ENCODE results near the gene PRKD1. TPM values are rescaled to one million over a fixed set of nuclear protein-coding genes. Genes with fewer than 3 reads are reported as not detected.

PRKD1 gene
- total RNA-seq, 4 donors from 2014 or later = 3.5 to 6.4 (median 4.4) TPM

DNA sequence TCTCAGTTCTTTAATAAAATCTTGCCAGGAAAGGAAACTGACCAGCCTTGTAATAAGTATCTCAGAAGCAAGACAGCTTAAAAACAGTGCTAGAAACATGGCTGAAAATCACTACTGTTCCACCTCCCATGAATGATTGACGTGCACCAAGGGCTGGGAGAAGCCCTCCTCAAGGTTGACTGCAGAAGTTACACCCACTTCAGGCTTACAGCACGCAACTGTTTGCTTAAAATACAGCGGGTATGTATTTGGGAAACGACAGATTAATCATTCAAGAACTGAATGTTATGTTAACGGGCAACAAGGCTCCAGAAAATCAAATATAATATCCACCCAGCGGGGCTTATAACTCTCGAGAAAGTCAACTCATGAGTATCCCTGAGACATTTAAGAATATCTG, 22.1 kb downstream of the PRKD1 start:
- 43 to 57% methylated on average over 3 to 7 of the region's 7 CpGs for WGBS, 2 donors (ENCODE audit: low coverage in 1 of 2)
- Histone ChIP-seq H3K9me3 (no peaks in the 10 kb centered on the region), H3K27ac (no peak overlapping the region), H3K27me3 (no peaks in the 10 kb centered on the region), H3K4me1 (peaks cover 3 to 18% (median 13%) of the 10 kb centered on the region in 4 donors), H3K4me3 (no peak overlapping the region), H3K36me3 (no peaks in the 10 kb centered on the region)
- in situ Hi-C loops (cut with MboI; ENCODE audit: low pct_ligation_motif_present in 1 of 4, low pct_unique_long_range_greater_than_20kb in 1 of 4, low sequenced_read_pairs in 3 of 4) = no loop called here
- no peak for DNase-seq
- TF ChIP-seq, protein P1, sequence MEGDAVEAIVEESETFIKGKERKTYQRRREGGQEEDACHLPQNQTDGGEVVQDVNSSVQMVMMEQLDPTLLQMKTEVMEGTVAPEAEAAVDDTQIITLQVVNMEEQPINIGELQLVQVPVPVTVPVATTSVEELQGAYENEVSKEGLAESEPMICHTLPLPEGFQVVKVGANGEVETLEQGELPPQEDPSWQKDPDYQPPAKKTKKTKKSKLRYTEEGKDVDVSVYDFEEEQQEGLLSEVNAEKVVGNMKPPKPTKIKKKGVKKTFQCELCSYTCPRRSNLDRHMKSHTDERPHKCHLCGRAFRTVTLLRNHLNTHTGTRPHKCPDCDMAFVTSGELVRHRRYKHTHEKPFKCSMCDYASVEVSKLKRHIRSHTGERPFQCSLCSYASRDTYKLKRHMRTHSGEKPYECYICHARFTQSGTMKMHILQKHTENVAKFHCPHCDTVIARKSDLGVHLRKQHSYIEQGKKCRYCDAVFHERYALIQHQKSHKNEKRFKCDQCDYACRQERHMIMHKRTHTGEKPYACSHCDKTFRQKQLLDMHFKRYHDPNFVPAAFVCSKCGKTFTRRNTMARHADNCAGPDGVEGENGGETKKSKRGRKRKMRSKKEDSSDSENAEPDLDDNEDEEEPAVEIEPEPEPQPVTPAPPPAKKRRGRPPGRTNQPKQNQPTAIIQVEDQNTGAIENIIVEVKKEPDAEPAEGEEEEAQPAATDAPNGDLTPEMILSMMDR (IDR thresholded peaks at IDR 0.05) = no peak
- no peak for TF ChIP-seq POLR2A (IDR thresholded peaks at IDR 0.05)
- no peak for TF ChIP-seq EP300 (IDR thresholded peaks at IDR 0.05; ENCODE audit: low read depth)
- TF ChIP-seq POLR2AphosphoS5 (IDR thresholded peaks at IDR 0.05) = no peak
- intact Hi-C loops (cut with DNase I; ENCODE audit: low total_unique reads) = no loop called here

DNA sequence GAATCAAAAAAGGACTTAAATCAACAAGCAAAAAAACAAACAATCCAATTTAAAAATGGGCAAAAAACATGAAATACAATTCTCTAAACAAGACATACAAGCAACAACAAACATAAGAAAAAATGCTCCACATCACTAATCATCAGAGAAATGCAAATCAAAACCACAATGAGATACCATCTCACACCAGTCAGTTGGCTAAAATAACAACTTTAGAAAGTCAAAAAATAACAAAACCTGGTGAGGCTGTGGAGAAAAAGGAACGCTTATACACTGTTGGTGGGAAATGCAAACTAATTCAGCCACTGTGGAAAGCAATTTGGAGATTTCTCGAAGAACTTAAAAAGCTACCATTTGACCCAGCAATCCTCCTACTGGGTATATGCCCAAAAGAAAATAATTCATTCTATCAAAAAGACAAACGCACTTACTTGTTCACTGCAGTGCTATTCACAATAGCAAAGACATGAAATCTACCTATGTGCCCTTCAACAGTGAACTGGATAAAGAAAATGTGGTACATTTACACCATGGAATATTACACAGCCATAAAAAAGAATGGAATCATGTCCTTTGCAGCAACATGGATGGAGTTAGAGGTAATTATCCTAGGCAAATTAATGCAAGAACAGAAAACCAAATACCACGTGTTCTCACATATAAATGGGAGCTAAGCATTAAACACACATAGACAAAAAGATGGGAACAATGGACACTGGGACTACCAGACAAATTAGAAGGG, 26.9 kb downstream of the PRKD1 start:
- peaks cover 0 to 10% (median 4%) of the 10 kb centered on the region in 4 donors for H3K4me1 ChIP-seq
- H3K27me3 ChIP-seq = no peaks in the 10 kb centered on the region
- in situ Hi-C loops (cut with MboI; ENCODE audit: low pct_ligation_motif_present in 1 of 4, low pct_unique_long_range_greater_than_20kb in 1 of 4, low sequenced_read_pairs in 3 of 4) = no loop called here
- H3K27ac ChIP-seq = no peak overlapping the region
- intact Hi-C loops (cut with DNase I; ENCODE audit: low total_unique reads) = no loop called here
- 80 to 92% methylated on average over 4 of the region's 4 CpGs for WGBS, 2 donors (ENCODE audit: low coverage in 1 of 2)
- DNase-seq = no peak
- no peak overlapping the region for H3K4me3 ChIP-seq
- H3K36me3 ChIP-seq = no peaks in the 10 kb centered on the region
- TF ChIP-seq, protein P1 (IDR thresholded peaks at IDR 0.05) = no peak
- no peak for TF ChIP-seq POLR2A (IDR thresholded peaks at IDR 0.05)
- TF ChIP-seq EP300 (IDR thresholded peaks at IDR 0.05; ENCODE audit: low read depth) = no peak
- no peak for TF ChIP-seq POLR2AphosphoS5 (IDR thresholded peaks at IDR 0.05)
- no peaks in the 10 kb centered on the region for H3K9me3 ChIP-seq

DNA sequence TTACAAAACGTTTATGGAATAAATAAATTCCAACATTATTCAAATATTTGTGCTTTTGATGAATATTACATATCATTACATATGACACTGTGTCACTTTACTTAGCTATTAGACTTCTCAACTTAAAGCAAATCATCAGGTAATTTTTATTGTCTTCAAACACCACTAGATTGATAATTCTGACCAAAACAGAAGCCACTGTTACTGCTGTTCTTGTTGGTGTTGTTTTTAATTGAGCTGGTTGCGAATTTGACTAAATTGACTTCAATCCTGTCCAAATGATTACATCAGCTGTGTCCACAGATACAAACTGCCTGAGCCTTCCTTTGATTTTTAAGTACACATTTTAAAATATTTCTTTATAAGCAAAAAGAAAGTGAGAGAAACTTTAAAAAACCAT, 29.2 kb downstream of the PRKD1 start:
- Histone ChIP-seq H3K4me3 (no peak overlapping the region), H3K27ac (no peak overlapping the region), H3K36me3 (no peaks in the 10 kb centered on the region), H3K27me3 (no peaks in the 10 kb centered on the region), H3K4me1 (peaks cover 0 to 14% (median 5%) of the 10 kb centered on the region in 4 donors), H3K9me3 (no peaks in the 10 kb centered on the region)
- WGBS, 2 donors (ENCODE audit: low coverage in 1 of 2) = 59 to 63% methylated on average over 2 of the region's 2 CpGs
- DNase-seq = no peak
- TF ChIP-seq EP300 (IDR thresholded peaks at IDR 0.05; ENCODE audit: low read depth) (no peak), POLR2AphosphoS5 (IDR thresholded peaks at IDR 0.05) (no peak), POLR2A (IDR thresholded peaks at IDR 0.05) (no peak)
- TF ChIP-seq, protein P1 (IDR thresholded peaks at IDR 0.05) = no peak
- intact Hi-C loops (cut with DNase I; ENCODE audit: low total_unique reads) = no loop called here
- in situ Hi-C loops (cut with MboI; ENCODE audit: low pct_ligation_motif_present in 1 of 4, low pct_unique_long_range_greater_than_20kb in 1 of 4, low sequenced_read_pairs in 3 of 4) = no loop called here

DNA sequence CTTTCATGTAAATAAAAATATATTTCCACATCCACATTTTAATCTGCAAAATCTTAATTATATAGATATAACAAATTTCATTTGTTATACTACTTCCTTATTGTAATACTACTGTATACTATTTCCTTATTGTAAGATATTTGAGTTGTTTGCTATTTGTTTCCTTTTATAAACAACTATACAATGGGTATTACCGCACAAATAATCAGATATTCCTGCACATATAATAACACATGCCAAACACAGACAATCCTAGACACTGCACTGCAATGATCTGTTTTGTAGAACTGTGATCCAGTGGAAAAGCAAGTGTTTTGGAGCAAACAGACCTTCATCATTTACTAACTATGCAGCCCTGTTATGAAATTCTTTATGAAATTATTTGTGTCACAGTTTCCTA, 30.5 kb downstream of the PRKD1 start:
- 33 to 62% methylated on average over 1 of the region's 1 CpG for WGBS, 2 donors (ENCODE audit: low coverage in 1 of 2)
- intact Hi-C loops (cut with DNase I; ENCODE audit: low total_unique reads) (no loop called here), in situ Hi-C loops (cut with MboI; ENCODE audit: low pct_ligation_motif_present in 1 of 4, low pct_unique_long_range_greater_than_20kb in 1 of 4, low sequenced_read_pairs in 3 of 4) (no loop called here)
- Histone ChIP-seq H3K9me3 (no peaks in the 10 kb centered on the region), H3K4me1 (peaks cover 0 to 14% (median 5%) of the 10 kb centered on the region in 4 donors), H3K36me3 (no peaks in the 10 kb centered on the region), H3K27ac (no peak overlapping the region), H3K4me3 (no peak overlapping the region), H3K27me3 (no peaks in the 10 kb centered on the region)
- DNase-seq = no peak
- TF ChIP-seq POLR2AphosphoS5 (IDR thresholded peaks at IDR 0.05) = no peak
- TF ChIP-seq POLR2A (IDR thresholded peaks at IDR 0.05) = no peak
- no peak for TF ChIP-seq EP300 (IDR thresholded peaks at IDR 0.05; ENCODE audit: low read depth)
- TF ChIP-seq, protein P1 (IDR thresholded peaks at IDR 0.05) = no peak
